ENCODE measurements around the gene PITX2. TPM values are rescaled to one million over a fixed set of nuclear protein-coding genes. Genes with fewer than 3 reads are reported as not detected.

Gene PITX2
- total RNA-seq, 1 experiment from 2014 or later = 8.3 TPM

GRCh38 chr4:110630688-110631402, 8.0 kb upstream of the PITX2 start:
- no peak for ATAC-seq
- H3K4me3 ChIP-seq (replicated peaks in 1 of 2; ENCODE audit: low read depth in 1 of 2, low read length in 2 of 2) = no peak overlapping the region
- H3K79me2 ChIP-seq (ENCODE audit: insufficient read depth, low read length) = no peaks in the 10 kb centered on the region
- H3K9ac ChIP-seq (ENCODE audit: low read length) = no peak overlapping the region
- ChIA-PET CTCF (interaction anchor here (0.6 kb wide), 1 partner anchor 42 kb away, joined by 3 read pairs; no protein-coding TSS in a partner anchor), RAD21 (ENCODE audit: low non-redundant PET in 1 of 2, low total read pairs in 2 of 2, uncharacterized antibody in 2 of 2, unreplicated experiment in 2 of 2) (no interaction called here), POLR2A (no interaction called here)
- BruUV-seq (replicated peaks) = no TSS peak
- no peaks in the 10 kb centered on the region for H4K20me1 ChIP-seq (ENCODE audit: insufficient read depth)
- peaks cover 3 to 11% of the 10 kb centered on the region in 2 experiments; a peak in 3 of 4 replicates for H3K4me1 ChIP-seq (ENCODE audit: control insufficient read depth in 1 of 2, insufficient read depth in 2 of 2, low read length in 2 of 2)
- H3K9me3 ChIP-seq (ENCODE audit: control insufficient read depth in 1 of 2, insufficient read depth in 1 of 2, low read depth in 1 of 2, low read length in 2 of 2) = no peaks in the 10 kb centered on the region
- intact Hi-C loops (cut with micrococcal nuclease) = loop anchor here (1.0 to 10.0 kb wide), 7 partner anchors 328 to 1401 kb away; no protein-coding TSS in a partner anchor
- TF ChIP-seq EGR1 (IDR thresholded peaks at IDR 0.05; ENCODE audit: low read depth) = no peak
- TF ChIP-seq ZFX (IDR thresholded peaks at IDR 0.05) = no peak
- TF ChIP-seq EZH2phosphoT487 (IDR thresholded peaks at IDR 0.05; ENCODE audit: borderline replicate concordance) = no peak
- TF ChIP-seq SRF (IDR thresholded peaks at IDR 0.05; ENCODE audit: low read depth) = no peak
- TF ChIP-seq ZBTB33 (IDR thresholded peaks at IDR 0.05; ENCODE audit: extremely low read depth, insufficient replicate concordance, low read length) = no peak
- TF ChIP-seq MAX (IDR thresholded peaks at IDR 0.05) = no peak
- no peak for TF ChIP-seq FOSL1 (IDR thresholded peaks at IDR 0.05; ENCODE audit: low read depth)
- no peak for TF ChIP-seq POLR2A (IDR thresholded peaks at IDR 0.05; ENCODE audit: borderline replicate concordance, extremely low read depth, insufficient read depth, insufficient read length)
- TF ChIP-seq REST (IDR thresholded peaks at IDR 0.05; ENCODE audit: low read depth) = no peak
- TF ChIP-seq JUND (IDR thresholded peaks at IDR 0.05) = no peak
- TF ChIP-seq ATF3 (IDR thresholded peaks at IDR 0.05) = no peak
- no peak for TF ChIP-seq SP1 (IDR thresholded peaks at IDR 0.05; ENCODE audit: low read depth)
- no peak for TF ChIP-seq YY1 (IDR thresholded peaks at IDR 0.05; ENCODE audit: extremely low read depth, insufficient replicate concordance, low read depth, low read length)
- DNase-seq (ENCODE audit: low read depth, low spot score) = no peak
- no peak overlapping the region for H3K27ac ChIP-seq (ENCODE audit: low read depth, low read length)
- H3K9me2 ChIP-seq (ENCODE audit: insufficient read depth) = no peaks in the 10 kb centered on the region; the same call in 1 of the 2 replicates
- no peaks in the 10 kb centered on the region for H3K27me3 ChIP-seq (ENCODE audit: insufficient read depth, low read length)
- H3K36me3 ChIP-seq (ENCODE audit: control insufficient read depth in 1 of 2, insufficient read depth in 2 of 2, low read length in 2 of 2) = no peaks in the 10 kb centered on the region
- H2AFZ ChIP-seq (ENCODE audit: low read depth, low read length, poor library complexity, severe bottlenecking) = no peak overlapping the region
- H3K4me2 ChIP-seq (ENCODE audit: low read length) = no peak overlapping the region

All from HCT116 (cell line).